HG03039 (cell line): ENCODE measurements around the gene KIF6.

Experiments
- ATAC-seq: cut with Tn5 transposase; IDR thresholded peaks from one replicate; pipeline ENCODE4 v1.9.1; 2021; ENCODE audit warnings: mild to moderate bottlenecking, moderate library complexity; ENCODE audit not compliant: unreplicated experiment

Gene KIF6

DNA sequence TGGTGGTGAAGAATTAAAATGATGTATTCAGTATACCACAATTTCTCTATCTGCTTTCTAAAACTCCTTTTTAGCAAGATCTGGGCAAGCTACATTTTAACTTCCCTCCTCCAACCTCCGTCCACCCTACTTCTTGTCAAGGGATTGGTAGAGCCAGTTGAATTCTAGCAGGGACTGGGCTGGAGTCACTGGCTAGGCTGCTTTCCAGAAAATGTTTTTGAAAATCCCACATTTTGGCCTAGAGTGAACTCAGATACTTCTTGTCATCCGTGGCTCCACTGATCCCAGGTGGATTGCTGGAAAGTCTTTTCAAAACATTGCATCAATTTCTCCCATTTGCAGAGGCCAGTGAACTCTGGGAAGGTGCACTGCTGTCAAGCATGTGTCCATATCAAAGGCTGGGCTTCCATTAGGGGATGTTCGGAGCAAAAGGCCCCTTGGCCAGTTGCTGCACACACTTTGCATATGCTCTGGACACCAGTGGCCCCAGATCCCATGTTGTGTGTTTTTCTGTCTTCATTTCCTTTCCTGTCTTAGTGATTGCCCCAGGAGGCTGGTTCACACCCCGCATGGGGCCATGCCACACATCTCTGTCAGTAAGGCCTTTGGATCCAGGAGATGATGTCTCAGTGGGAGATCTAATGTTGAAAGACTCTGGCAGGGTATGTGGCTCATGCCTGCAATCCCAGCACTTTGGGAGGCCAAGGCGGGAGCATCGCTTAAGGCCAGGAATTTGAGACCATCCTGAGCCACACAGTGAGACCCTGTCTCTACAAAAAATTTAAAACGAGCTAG, 391.4 kb downstream of the KIF6 start:
- ATAC-seq, result no peak

- ATAC-seq, result no peak
These were observed 394.7 kb downstream of the KIF6 start for GRCh38 chr6:39330476-39330875.

GRCh38 chr6:39330057-39330456, 395.2 kb downstream of the KIF6 start:
- ATAC-seq, result no peak

DNA sequence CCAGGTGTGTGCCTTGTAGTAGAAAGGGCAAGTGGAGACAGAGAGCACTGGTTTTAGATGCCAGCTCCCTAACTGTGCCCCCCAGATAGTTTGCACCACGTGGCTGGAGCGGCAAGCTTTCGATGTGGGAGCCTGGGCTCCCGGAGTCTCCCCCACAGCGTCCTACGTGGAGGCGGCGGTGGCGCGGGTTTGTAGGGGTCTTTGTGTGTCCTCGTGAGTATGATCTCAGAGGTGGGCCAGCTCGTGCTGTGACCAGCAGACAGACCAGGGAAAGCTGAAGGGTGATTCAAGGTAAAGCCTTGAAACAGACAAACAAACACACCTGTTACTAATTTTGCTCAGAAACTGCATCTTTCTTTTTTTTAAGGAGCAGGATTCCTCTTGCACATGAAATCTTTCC, 397.1 kb downstream of the KIF6 start:
- no peak for ATAC-seq

GRCh38 chr6:39327507-39327906, 397.7 kb downstream of the KIF6 start:
- no peak for ATAC-seq

GRCh38 chr6:39322306-39322850, 402.8 kb downstream of the KIF6 start, which contains the start of gene KCNK16:
Gene KCNK16 (minus strand): TSS chr6:39322702. CDS start chr6:39322540, 162 bp downstream.
- no peak for ATAC-seq

DNA sequence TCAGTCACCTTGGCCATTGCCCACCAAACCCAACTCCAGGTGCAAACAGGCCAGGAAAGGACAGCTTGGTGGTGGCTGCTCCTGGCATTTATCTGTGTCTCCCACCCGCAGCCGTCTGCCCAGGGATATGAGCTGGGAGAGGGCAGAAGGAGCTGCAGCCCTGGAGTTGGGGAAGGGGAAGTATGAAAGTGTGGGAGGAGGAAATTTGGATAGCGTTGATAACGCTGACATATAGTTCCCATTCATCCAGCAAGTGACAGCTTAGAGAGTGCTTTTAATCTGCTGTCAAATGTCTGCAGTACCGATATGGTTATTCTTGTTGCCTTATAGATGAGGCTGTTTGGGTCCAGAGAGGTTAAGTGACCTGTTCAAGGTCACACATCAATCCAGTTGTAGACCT, 403.4 kb downstream of the KIF6 start:
- ATAC-seq, result no peak

DNA sequence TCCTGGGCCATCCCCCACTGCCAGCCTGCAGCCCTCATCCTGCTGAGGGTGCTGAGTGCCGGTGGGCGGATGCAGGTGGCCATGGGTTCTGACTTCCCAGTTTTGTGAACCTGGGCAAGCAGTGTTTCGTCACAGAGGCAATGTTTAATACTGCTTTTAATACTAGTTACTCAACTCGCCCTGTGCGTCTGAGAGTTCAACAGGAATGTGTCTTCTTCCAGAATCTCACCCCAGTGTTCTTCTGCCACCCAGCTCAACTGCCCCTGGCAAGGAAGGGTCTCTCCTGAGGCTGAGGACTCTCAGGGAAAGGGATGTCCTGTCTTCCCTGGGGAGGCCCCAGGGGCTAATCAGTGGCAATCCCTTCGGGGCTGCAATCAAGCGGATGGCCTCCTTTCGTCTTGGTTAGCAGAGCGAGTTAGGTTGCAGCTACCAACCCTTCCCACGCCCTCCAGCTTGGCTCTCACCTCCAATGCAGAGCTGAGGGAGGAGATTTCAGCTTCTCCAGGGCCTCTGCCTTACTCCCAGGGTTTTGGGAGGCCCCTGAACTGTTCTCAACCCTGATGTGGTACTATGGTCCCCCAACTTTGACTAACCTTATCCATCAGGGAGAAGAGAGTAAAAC, 404.7 kb downstream of the KIF6 start:
- no peak for ATAC-seq

GRCh38 chr6:39319621-39320362, 405.4 kb downstream of the KIF6 start:
- ATAC-seq, result no peak

- no peak for ATAC-seq
These were observed 408.0 kb downstream of the KIF6 start for GRCh38 chr6:39317256-39317655.

- ATAC-seq, result no peak
These were observed 410.9 kb downstream of the KIF6 start, which contains the start of gene KCNK17 for GRCh38 chr6:39314273-39314795. Gene KCNK17 (minus strand): TSS chr6:39314419. CDS start chr6:39314320, 99 bp downstream.

GRCh38 chr6:39313526-39314272, 411.5 kb downstream of the KIF6 start:
- no peak for ATAC-seq

DNA sequence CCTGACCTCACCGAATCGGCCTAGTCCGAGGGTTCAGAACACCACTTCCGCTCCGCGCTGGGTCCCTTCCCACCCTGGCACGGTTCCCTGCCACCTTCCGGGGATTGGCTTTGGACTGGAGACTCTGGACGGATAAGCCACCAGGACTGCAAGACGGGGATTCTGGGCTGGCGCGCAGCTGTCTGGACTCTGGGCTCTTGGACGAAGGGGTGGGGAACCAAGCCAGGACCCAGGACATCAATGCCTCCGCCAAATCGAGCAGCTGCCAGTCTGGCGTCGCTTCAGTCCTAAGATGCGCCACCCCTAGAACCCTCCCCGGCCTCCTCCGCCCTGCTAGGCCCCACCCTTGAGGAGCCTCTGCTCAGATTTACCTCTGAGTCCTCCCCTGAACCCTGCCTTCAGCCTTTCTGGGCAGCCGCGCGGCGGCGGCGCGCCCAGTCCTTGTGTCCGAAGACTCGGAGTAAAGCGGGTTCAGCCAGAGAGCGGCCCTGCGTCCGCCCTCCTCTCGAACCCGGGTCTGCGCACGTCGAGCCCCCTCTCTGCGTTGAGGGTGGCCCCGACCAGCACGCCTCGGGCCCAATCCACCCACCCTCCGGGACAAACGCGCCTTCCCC, 412.2 kb downstream of the KIF6 start:
- no peak for ATAC-seq

DNA sequence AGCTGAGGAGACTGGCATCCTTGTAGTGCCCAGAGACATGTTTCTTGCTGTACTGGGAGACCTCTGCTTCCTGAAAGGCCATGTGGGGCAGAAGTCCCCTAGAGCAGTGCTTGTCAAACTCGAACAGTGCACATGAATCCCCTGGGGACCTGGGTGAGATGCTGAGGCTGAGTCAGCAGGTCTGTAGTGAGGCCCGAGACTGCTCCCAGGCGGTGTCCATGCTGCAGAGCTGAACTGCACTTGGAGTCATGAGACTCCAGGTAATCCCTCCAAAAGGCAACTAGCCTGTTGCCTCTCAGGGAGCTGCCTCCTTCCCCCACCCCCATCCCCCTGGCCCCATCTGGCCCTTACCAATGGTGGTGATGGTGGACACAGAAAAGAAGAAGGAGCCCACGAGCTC, 414.7 kb downstream of the KIF6 start:
- no peak for ATAC-seq

- ATAC-seq, result no peak
These were observed 415.2 kb downstream of the KIF6 start for GRCh38 chr6:39309942-39310531.

DNA sequence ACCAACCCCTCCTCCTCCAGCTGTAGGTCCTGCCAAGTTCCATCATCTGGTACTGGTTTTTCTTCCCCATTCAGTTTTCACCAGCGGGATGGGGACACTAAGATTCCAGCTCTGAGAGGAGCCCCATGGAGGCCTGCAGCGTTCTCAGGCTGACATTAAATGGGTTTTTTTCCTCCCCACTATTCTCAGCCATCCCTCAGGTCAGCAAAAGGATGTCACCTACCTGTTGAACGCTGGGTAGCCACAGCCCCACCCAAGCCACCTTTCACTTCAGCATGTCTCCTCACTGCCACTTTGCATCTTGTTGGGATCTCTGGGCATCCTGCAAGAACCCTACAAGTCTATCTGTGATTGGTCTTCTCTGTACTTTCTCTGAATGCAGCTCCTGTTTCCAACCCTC, 417.7 kb downstream of the KIF6 start:
- no peak for ATAC-seq

DNA sequence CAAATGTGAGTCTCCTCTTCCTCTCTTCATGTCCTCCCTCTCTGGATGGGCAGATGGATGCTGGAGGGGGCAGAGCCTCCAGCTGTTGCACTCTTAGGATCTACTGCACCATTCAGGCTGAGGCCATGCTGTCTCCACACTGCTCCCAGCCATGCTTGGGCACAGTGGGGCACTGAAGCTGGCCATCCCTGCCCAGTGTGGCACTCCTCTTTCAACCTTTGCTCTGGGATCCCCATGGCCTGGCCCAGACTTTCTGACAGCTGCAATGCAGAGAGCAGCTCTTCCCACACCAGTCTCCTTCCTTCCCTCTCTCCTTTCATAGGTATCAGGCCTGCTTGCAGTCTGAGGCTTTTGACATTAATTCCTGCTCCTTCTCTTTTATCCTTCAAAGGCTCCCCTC, 420.3 kb downstream of the KIF6 start:
- no peak for ATAC-seq

DNA sequence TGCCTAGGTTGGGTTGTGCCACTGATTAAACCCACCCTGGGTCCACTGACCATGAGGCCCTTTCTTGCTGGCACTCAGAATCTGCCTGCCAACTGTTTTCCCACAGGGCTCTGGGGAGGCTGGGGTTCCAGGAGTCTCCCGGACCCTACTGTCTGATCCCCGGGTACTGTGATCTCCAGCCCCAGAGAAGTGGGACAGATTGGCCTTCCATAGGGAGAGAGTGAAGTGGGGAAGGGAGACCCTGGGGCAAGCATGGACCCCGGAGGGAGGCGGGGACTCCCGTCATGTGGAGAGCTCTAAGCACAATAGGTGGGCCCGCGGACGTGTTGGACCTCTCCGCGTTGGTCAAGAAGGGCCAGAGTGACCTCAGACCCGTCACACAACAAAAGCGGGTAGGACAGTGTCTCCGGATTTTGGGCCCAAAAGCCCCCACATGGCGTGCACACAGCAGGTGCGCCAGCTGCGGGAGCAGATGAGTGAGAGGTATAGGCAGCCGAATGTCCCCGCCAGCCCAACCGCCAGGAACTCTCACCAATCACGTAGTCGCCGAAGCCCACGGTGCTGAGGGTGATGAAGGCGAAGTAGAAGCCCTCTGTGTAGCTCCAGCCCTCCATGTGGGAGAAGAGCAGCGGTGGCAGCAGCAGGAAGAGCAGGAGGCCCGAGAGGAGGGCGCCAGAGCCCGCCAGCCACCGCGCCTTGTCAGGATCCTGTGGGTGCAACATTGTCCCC, 421.6 kb downstream of the KIF6 start:
- no peak for ATAC-seq
